Measurements from ENCODE around the gene MTSS2.

The MTSS2 gene

GRCh38 chr16:70665806-70666735 lies 19.8 kb downstream of the MTSS2 start:
- Histone ChIP-seq H3K79me1 (ENCODE audit: low read depth, low read length) (peaks cover 7% of the 10 kb centered on the region), H3K27ac (replicated peaks; ENCODE audit: low read length) (no peak overlapping the region), H3K9me3 (replicated peaks in 1 of 2; ENCODE audit: control insufficient read depth in 2 of 2, insufficient read depth in 1 of 2, low read depth in 1 of 2, low read length in 2 of 2) (peaks cover 7 to 28% of the 10 kb centered on the region in 2 donors), H2BK5ac (ENCODE audit: low read length) (peak overlapping the region; percentile 53), H2BK12ac (ENCODE audit: low read length) (no peak overlapping the region), H4K91ac (ENCODE audit: low read depth, low read length, poor library complexity) (no peak overlapping the region), H3K36me3 (replicated peaks in 1 of 2; ENCODE audit: control insufficient read depth in 2 of 2, insufficient read depth in 2 of 2, low read length in 2 of 2) (peaks cover 33 to 88% of the 10 kb centered on the region in 2 donors), H2AK5ac (ENCODE audit: low read depth, low read length) (no peak overlapping the region), H4K8ac (ENCODE audit: low read depth, low read length) (no peak overlapping the region), H3K9ac (ENCODE audit: low read depth, low read length, poor library complexity) (no peak overlapping the region), H3K27me3 (ENCODE audit: control insufficient read depth in 3 of 3, insufficient read depth in 3 of 3, low read depth in 1 of 3, low read length in 3 of 3) (no peaks in the 10 kb centered on the region), H2BK120ac (ENCODE audit: low read depth, low read length) (no peak overlapping the region), H3K4me3 (ENCODE audit: low read length in 2 of 2) (peak overlapping the region in 1 of 2 donors; percentile 47), H3K4me2 (ENCODE audit: insufficient read depth, low read length, poor library complexity, severe bottlenecking) (no peak overlapping the region), H3K23ac (ENCODE audit: low read depth, low read length, poor library complexity) (no peak overlapping the region), H2BK15ac (ENCODE audit: low read length) (no peak overlapping the region), H3K4ac (ENCODE audit: low read length) (no peak overlapping the region), H3K18ac (ENCODE audit: low read length) (no peak overlapping the region), H3K14ac (ENCODE audit: low read length) (no peak overlapping the region), H3K4me1 (ENCODE audit: control insufficient read depth in 2 of 2, insufficient read depth in 1 of 2, low read depth in 1 of 2, low read length in 2 of 2) (no peaks in the 10 kb centered on the region), H2AFZ (ENCODE audit: low read length) (no peak overlapping the region)
- no CpG with 5 or more reads among the region's 22 CpGs for WGBS, 2 donors (ENCODE audit: extremely low coverage in 2 of 2, insufficient read length in 2 of 2, insufficient replicate concordance in 1 of 2)
- no peak for DNase-seq (ENCODE audit: low spot score)

DNA sequence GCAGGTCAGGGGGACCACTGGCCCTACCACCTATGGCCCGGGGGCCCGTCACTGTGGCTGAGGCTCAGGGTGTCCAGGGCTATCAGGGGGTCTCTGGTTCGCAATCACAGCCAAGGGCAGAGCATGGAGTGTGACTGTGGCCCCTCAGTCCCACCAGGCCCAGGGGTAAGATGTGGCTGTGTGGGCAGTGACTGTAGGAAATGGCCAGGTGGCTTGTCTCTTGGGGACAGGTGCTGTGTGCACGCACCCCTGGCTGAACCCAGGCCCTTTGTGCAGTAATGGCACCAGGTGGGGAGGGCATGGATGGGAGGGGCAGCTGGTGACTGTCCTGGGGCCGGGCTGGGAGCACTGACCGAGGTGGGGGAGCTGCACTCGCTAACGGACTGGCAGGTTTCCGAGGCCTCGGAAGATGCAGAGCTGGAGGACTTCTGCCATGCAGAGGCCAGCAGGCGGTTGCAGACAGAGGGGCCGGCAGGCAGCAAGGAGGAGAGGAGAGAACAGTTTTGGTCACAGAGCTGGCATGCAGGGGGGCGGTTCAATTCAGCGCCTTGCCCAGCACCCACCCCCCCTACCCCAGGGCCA lies 20.6 kb downstream of the MTSS2 start:
- no CpG with 5 or more reads among the region's 14 CpGs for WGBS, 2 donors (ENCODE audit: extremely low coverage in 2 of 2, insufficient read length in 2 of 2, insufficient replicate concordance in 1 of 2)
- DNase-seq (ENCODE audit: low spot score): no peak

GRCh38 chr16:70664325-70665112 lies 21.3 kb downstream of the MTSS2 start:
- H2BK5ac ChIP-seq (ENCODE audit: low read length): peak overlapping the region; percentile 13
- H3K23ac ChIP-seq (ENCODE audit: low read depth, low read length, poor library complexity): peak overlapping the region; percentile 80
- no peak overlapping the region for H3K4me3 ChIP-seq (ENCODE audit: low read length in 2 of 2)
- no peak overlapping the region for H3K18ac ChIP-seq (ENCODE audit: low read length)
- H4K91ac ChIP-seq (ENCODE audit: low read depth, low read length, poor library complexity): no peak overlapping the region
- H2AK5ac ChIP-seq (ENCODE audit: low read depth, low read length): no peak overlapping the region
- WGBS, 2 donors (ENCODE audit: extremely low coverage in 2 of 2, insufficient read length in 2 of 2, insufficient replicate concordance in 1 of 2): no CpG with 5 or more reads among the region's 39 CpGs
- H3K79me1 ChIP-seq (ENCODE audit: low read depth, low read length): peaks cover 7% of the 10 kb centered on the region
- H2AFZ ChIP-seq (ENCODE audit: low read length): no peak overlapping the region
- H4K8ac ChIP-seq (ENCODE audit: low read depth, low read length): no peak overlapping the region
- DNase-seq (ENCODE audit: low spot score): no peak
- H3K36me3 ChIP-seq (replicated peaks in 1 of 2; ENCODE audit: control insufficient read depth in 2 of 2, insufficient read depth in 2 of 2, low read length in 2 of 2): peaks cover 28 to 73% of the 10 kb centered on the region in 2 donors
- H2BK120ac ChIP-seq (ENCODE audit: low read depth, low read length): no peak overlapping the region
- H3K27me3 ChIP-seq (ENCODE audit: control insufficient read depth in 3 of 3, insufficient read depth in 3 of 3, low read depth in 1 of 3, low read length in 3 of 3): no peaks in the 10 kb centered on the region
- H3K27ac ChIP-seq (replicated peaks; ENCODE audit: low read length): no peak overlapping the region
- no peak overlapping the region for H3K4ac ChIP-seq (ENCODE audit: low read length)
- no peak overlapping the region for H3K4me2 ChIP-seq (ENCODE audit: insufficient read depth, low read length, poor library complexity, severe bottlenecking)
- H3K14ac ChIP-seq (ENCODE audit: low read length): no peak overlapping the region
- no peak overlapping the region for H2BK12ac ChIP-seq (ENCODE audit: low read length)
- no peaks in the 10 kb centered on the region for H3K4me1 ChIP-seq (ENCODE audit: control insufficient read depth in 2 of 2, insufficient read depth in 1 of 2, low read depth in 1 of 2, low read length in 2 of 2)
- H2BK15ac ChIP-seq (ENCODE audit: low read length): no peak overlapping the region
- peaks cover 7 to 16% of the 10 kb centered on the region in 2 donors for H3K9me3 ChIP-seq (replicated peaks in 1 of 2; ENCODE audit: control insufficient read depth in 2 of 2, insufficient read depth in 1 of 2, low read depth in 1 of 2, low read length in 2 of 2)
- no peak overlapping the region for H3K9ac ChIP-seq (ENCODE audit: low read depth, low read length, poor library complexity)

More for the DNA sequence above, 20.6 kb downstream of the MTSS2 start:
- H3K9me3 ChIP-seq (replicated peaks in 1 of 2; ENCODE audit: control insufficient read depth in 2 of 2, insufficient read depth in 1 of 2, low read depth in 1 of 2, low read length in 2 of 2): peaks cover 7 to 23% of the 10 kb centered on the region in 2 donors
- H3K27me3 ChIP-seq (ENCODE audit: control insufficient read depth in 3 of 3, insufficient read depth in 3 of 3, low read depth in 1 of 3, low read length in 3 of 3): no peaks in the 10 kb centered on the region
- no peak overlapping the region for H3K4me2 ChIP-seq (ENCODE audit: insufficient read depth, low read length, poor library complexity, severe bottlenecking)
- peaks cover 7% of the 10 kb centered on the region for H3K79me1 ChIP-seq (ENCODE audit: low read depth, low read length)
- no peak overlapping the region for H3K27ac ChIP-seq (replicated peaks; ENCODE audit: low read length)
- H4K8ac ChIP-seq (ENCODE audit: low read depth, low read length): no peak overlapping the region
- H2AFZ ChIP-seq (ENCODE audit: low read length): no peak overlapping the region
- H2BK5ac ChIP-seq (ENCODE audit: low read length): no peak overlapping the region
- no peak overlapping the region for H2AK5ac ChIP-seq (ENCODE audit: low read depth, low read length)
- H3K4me1 ChIP-seq (ENCODE audit: control insufficient read depth in 2 of 2, insufficient read depth in 1 of 2, low read depth in 1 of 2, low read length in 2 of 2): no peaks in the 10 kb centered on the region
- no peak overlapping the region for H3K9ac ChIP-seq (ENCODE audit: low read depth, low read length, poor library complexity)
- H2BK120ac ChIP-seq (ENCODE audit: low read depth, low read length): no peak overlapping the region
- H3K23ac ChIP-seq (ENCODE audit: low read depth, low read length, poor library complexity): no peak overlapping the region
- no peak overlapping the region for H2BK15ac ChIP-seq (ENCODE audit: low read length)
- no peak overlapping the region for H3K4ac ChIP-seq (ENCODE audit: low read length)
- H3K4me3 ChIP-seq (ENCODE audit: low read length in 2 of 2): no peak overlapping the region
- no peak overlapping the region for H2BK12ac ChIP-seq (ENCODE audit: low read length)
- H4K91ac ChIP-seq (ENCODE audit: low read depth, low read length, poor library complexity): no peak overlapping the region
- peaks cover 32 to 80% of the 10 kb centered on the region in 2 donors for H3K36me3 ChIP-seq (replicated peaks in 1 of 2; ENCODE audit: control insufficient read depth in 2 of 2, insufficient read depth in 2 of 2, low read length in 2 of 2)
- no peak overlapping the region for H3K18ac ChIP-seq (ENCODE audit: low read length)
- peak overlapping the region; percentile 6 for H3K14ac ChIP-seq (ENCODE audit: low read length)
